Ascending aorta (tissue), 2 donors: ENCODE results near the gene SPAG7. TPM values are rescaled to one million over a fixed set of nuclear protein-coding genes. Genes with fewer than 3 reads are reported as not detected.

Experiments used
- DNase-seq, 2 donors: peaks; one replicate each; pipeline ENCODE4 v3.0.0-alpha.2; 2019; ENCODE audit warnings: low spot score in 2 of 2
- H3K27ac ChIP-seq, 2 donors: fragments of 200-600 bp; sonication (generic); one replicate each; pipeline ENCODE4 v1.5.1; 2016 to 2017; ENCODE audit warnings: mild to moderate bottlenecking in 1 of 2
- H3K27me3 ChIP-seq: fragments of 200-600 bp; sonication (generic); one replicate; pipeline ENCODE4 v1.5.1; 2017
- H3K36me3 ChIP-seq, 2 donors: fragments of 200-600 bp; sonication (generic); one replicate each; pipeline ENCODE4 v1.5.1; 2016
- H3K4me1 ChIP-seq, 2 donors: fragments of 200-600 bp; sonication (generic); one replicate each; pipeline ENCODE4 v1.5.1; 2016 to 2017; ENCODE audit warnings: mild to moderate bottlenecking in 1 of 2
- H3K4me3 ChIP-seq, 2 donors: fragments of 200-600 bp; sonication (generic); one replicate each; pipeline ENCODE4 v1.5.1; 2016 to 2017; ENCODE audit warnings: mild to moderate bottlenecking in 1 of 2
- H3K9me3 ChIP-seq, 2 donors: fragments of 200-600 bp; sonication (generic); one replicate each; pipeline ENCODE4 v1.5.1; 2016
- CTCF ChIP-seq, 3 experiments: fragments of 200-600 bp in 2 of 3; fragments of 450-650 bp in 1 of 3; sonication (generic) in 2 of 3; IDR thresholded peaks; one replicate each; pipeline ENCODE4 v1.5.1; 2016 to 2019; ENCODE audit warnings: antibody characterized with exemption in 3 of 3, mild to moderate bottlenecking in 1 of 3, moderate library complexity in 1 of 3
- intact Hi-C: fragments of 100-400 bp; cut with DNase I; formaldehyde crosslinking; loops from one replicate; pipeline ENCODE4 v1.15.1; 2023
- total RNA-seq: library from RNA; depleted of rRNA; stranded (reverse); fragments of >200 nt; gene quantifications from one replicate; pipeline ENCODE4 v1.1.0, GENCODE V29; 2016

Gene SPAG7
- total RNA-seq, 1 donor from 2014 or later = 4.9 TPM

- Histone ChIP-seq H3K4me3 (peak overlapping the region; percentile 86 to 91), H3K9me3 (no peaks in the 10 kb centered on the region), H3K4me1 (peaks cover 0 to 22% of the 10 kb centered on the region in 2 donors), H3K27me3 (no peaks in the 10 kb centered on the region), H3K36me3 (peaks cover 22 to 24% of the 10 kb centered on the region in 2 donors), H3K27ac (peak overlapping the region; percentile 91 to 95)
- TF ChIP-seq CTCF (IDR thresholded peaks at IDR 0.05) = no peak
- DNase-seq = no peak
- intact Hi-C loops = loop anchor here (5.0 kb wide), 2 partner anchors 44 to 79 kb away; partner anchors contain the start of genes RNF167 and SLC25A11
These were observed 18.8 kb upstream of the SPAG7 start for GRCh38 chr17:4986403-4986802.

- Histone ChIP-seq H3K4me1 (peaks cover 0 to 9% of the 10 kb centered on the region in 2 donors), H3K36me3 (peaks cover 57 to 59% of the 10 kb centered on the region in 2 donors), H3K27ac (no peak overlapping the region), H3K9me3 (no peaks in the 10 kb centered on the region), H3K27me3 (no peaks in the 10 kb centered on the region), H3K4me3 (no peak overlapping the region)
- no peak for DNase-seq
- TF ChIP-seq CTCF (IDR thresholded peaks at IDR 0.05) = no peak
- intact Hi-C loops = no loop called here
These were observed 14.7 kb upstream of the SPAG7 start for GRCh38 chr17:4982305-4982704.

GRCh38 chr17:4980644-4981216, 13.1 kb upstream of the SPAG7 start:
- DNase-seq = no peak
- TF ChIP-seq CTCF (IDR thresholded peaks at IDR 0.05) = peak; percentile 68 to 76 (median 76)
- intact Hi-C loops = loop anchor here (1.0 kb wide), 1 partner anchor 82 kb away; no protein-coding TSS in a partner anchor
- no peaks in the 10 kb centered on the region for H3K4me1 ChIP-seq
- H3K36me3 ChIP-seq = peaks cover 68 to 74% of the 10 kb centered on the region in 2 donors
- no peak overlapping the region for H3K27ac ChIP-seq
- H3K4me3 ChIP-seq = no peak overlapping the region
- H3K9me3 ChIP-seq = no peaks in the 10 kb centered on the region
- H3K27me3 ChIP-seq = no peaks in the 10 kb centered on the region

GRCh38 chr17:4978726-4979125, 11.1 kb upstream of the SPAG7 start:
- no peaks in the 10 kb centered on the region for H3K9me3 ChIP-seq
- intact Hi-C loops = no loop called here
- no peak for DNase-seq
- H3K4me3 ChIP-seq = no peak overlapping the region
- peaks cover 61 to 76% of the 10 kb centered on the region in 2 donors for H3K36me3 ChIP-seq
- H3K27me3 ChIP-seq = no peaks in the 10 kb centered on the region
- no peak overlapping the region for H3K27ac ChIP-seq
- TF ChIP-seq CTCF (IDR thresholded peaks at IDR 0.05) = no peak
- no peaks in the 10 kb centered on the region for H3K4me1 ChIP-seq

- no peaks in the 10 kb centered on the region for H3K9me3 ChIP-seq
- peak overlapping the region; percentile 47 to 48 for H3K27ac ChIP-seq
- no peaks in the 10 kb centered on the region for H3K27me3 ChIP-seq
- peaks cover 49 to 81% of the 10 kb centered on the region in 2 donors for H3K36me3 ChIP-seq
- H3K4me1 ChIP-seq = peaks cover 0 to 3% of the 10 kb centered on the region in 2 donors
- intact Hi-C loops = no loop called here
- DNase-seq = no peak
- no peak overlapping the region for H3K4me3 ChIP-seq
- TF ChIP-seq CTCF (IDR thresholded peaks at IDR 0.05) = no peak
These were observed 6.6 kb upstream of the SPAG7 start for GRCh38 chr17:4974115-4974670.
